Neural cell (in vitro differentiated cells): Measurements from ENCODE around the gene DAAM2. TPM values are rescaled to one million over a fixed set of nuclear protein-coding genes. Genes with fewer than 3 reads are reported as not detected.

Source experiments
- H2AFZ ChIP-seq: fragments of 200-600, 300-800 bp; sonication (generic), shearing (Covaris generic); 2 replicates; pipeline ENCODE4 v1.6.0; 2014; ENCODE audit warnings: low read depth, mild to moderate bottlenecking, antibody characterized with exemption, low read length, moderate library complexity
- H3F3A ChIP-seq: fragments of 200-600 bp; shearing (Covaris generic); 2 replicates; pipeline ENCODE4 v1.6.1; 2016; ENCODE audit warnings: mild to moderate bottlenecking, moderate library complexity, mixed read lengths, antibody characterized with exemption, low read length; ENCODE audit not compliant: insufficient read depth, poor library complexity, severe bottlenecking
- H3K27ac ChIP-seq: fragments of 200-600, 300-800 bp; sonication (generic), shearing (Covaris generic); 2 replicates; pipeline ENCODE4 v1.5.1; 2014; ENCODE audit warnings: mild to moderate bottlenecking, low read length, moderate library complexity
- H3K27me3 ChIP-seq: fragments of 300-800, 200-600 bp; sonication (generic), shearing (Covaris generic); 2 replicates; pipeline ENCODE4 v1.6.0; 2014; ENCODE audit warnings: mild to moderate bottlenecking, low read depth, low read length, moderate library complexity; ENCODE audit not compliant: insufficient read depth
- H3K36me3 ChIP-seq: fragments of 300-800, 200-600 bp; sonication (generic), shearing (Covaris generic); 2 replicates; pipeline ENCODE4 v1.5.1; 2014; ENCODE audit warnings: mild to moderate bottlenecking, antibody characterized with exemption, low read length, moderate library complexity; ENCODE audit not compliant: insufficient read depth
- H3K4me2 ChIP-seq: fragments of 300-800, 200-600 bp; sonication (generic), shearing (Covaris generic); 2 replicates; pipeline ENCODE4 v1.6.0; 2014; ENCODE audit warnings: mild to moderate bottlenecking, low read length
- H3K4me3 ChIP-seq: fragments of 300-800, 200-600 bp; sonication (generic), shearing (Covaris generic); 2 replicates; pipeline ENCODE4 v1.5.1; 2014; ENCODE audit warnings: mild to moderate bottlenecking, low read length, moderate library complexity
- H3K79me2 ChIP-seq: fragments of 200-600 bp; shearing (Covaris generic); replicated peaks from 2 replicates; pipeline ENCODE4 v1.6.0; 2014; ENCODE audit warnings: mild to moderate bottlenecking, low read length, moderate library complexity; ENCODE audit not compliant: insufficient read depth
- H3K9ac ChIP-seq: fragments of 300-800, 200-600 bp; sonication (generic), shearing (Covaris generic); 2 replicates; pipeline ENCODE4 v1.6.1; 2016; ENCODE audit warnings: mild to moderate bottlenecking, low read length, mixed read lengths
- H3K9me2 ChIP-seq: fragments of 200-600 bp; shearing (Covaris generic); 2 replicates; pipeline ENCODE4 v1.6.1; 2016; ENCODE audit warnings: mild to moderate bottlenecking, low read length, mixed read lengths; ENCODE audit not compliant: insufficient read depth
- H3K9me3 ChIP-seq: fragments of 200-600, 300-800 bp; sonication (generic), shearing (Covaris generic); 2 replicates; pipeline ENCODE4 v1.6.1; 2016; ENCODE audit warnings: mild to moderate bottlenecking, mixed run types, low read length, moderate library complexity, mixed read lengths
- H4K20me1 ChIP-seq: fragments of 200-600 bp; shearing (Covaris generic); 2 replicates; pipeline ENCODE4 v1.6.1; 2016; ENCODE audit warnings: mild to moderate bottlenecking, mixed run types; ENCODE audit not compliant: insufficient read depth
- EP300 ChIP-seq: fragments of 450-650 bp; conservative IDR thresholded peaks from 2 replicates; pipeline ENCODE4 v1.6.1; 2014; ENCODE audit warnings: antibody characterized with exemption, mild to moderate bottlenecking, moderate library complexity; ENCODE audit not compliant: poor library complexity, severe bottlenecking
- EZH2 ChIP-seq: fragments of 200-600, 300-800 bp; shearing (Covaris generic), sonication (generic); IDR thresholded peaks from 2 replicates; pipeline ENCODE4 v1.6.1; 2014; ENCODE audit warnings: antibody characterized with exemption, low read length, borderline replicate concordance, mild to moderate bottlenecking; ENCODE audit not compliant: insufficient read depth, poor library complexity, severe bottlenecking
- MXI1 ChIP-seq: fragments of 450-650 bp; conservative IDR thresholded peaks from 2 replicates; pipeline ENCODE4 v1.6.1; 2014; ENCODE audit warnings: antibody characterized with exemption, mild to moderate bottlenecking; ENCODE audit not compliant: poor library complexity, severe bottlenecking
- POLR2AphosphoS5 ChIP-seq: IDR thresholded peaks from 2 replicates; pipeline ENCODE4 v1.6.1; 2012
- RAD21 ChIP-seq: fragments of 450-650 bp; conservative IDR thresholded peaks from 2 replicates; pipeline ENCODE4 v1.6.1; 2014; ENCODE audit warnings: antibody characterized with exemption, mild to moderate bottlenecking, moderate library complexity
- SMC3 ChIP-seq: fragments of 450-650 bp; conservative IDR thresholded peaks from 2 replicates; pipeline ENCODE4 v1.6.1; 2014; ENCODE audit warnings: antibody characterized with exemption, mild to moderate bottlenecking, moderate library complexity; ENCODE audit not compliant: poor library complexity
- TAF1 ChIP-seq: IDR thresholded peaks from 2 replicates; pipeline ENCODE4 v1.6.1; 2012; ENCODE audit warnings: low read depth
- polyA plus RNA-seq: library from polyadenylated mRNA; depleted of rRNA; stranded (reverse); fragments of >200 nt; gene quantifications from 2 replicates; pipeline ENCODE4 v1.2.3, GENCODE V29; 2014
- TF ChIP-seq, protein P1 (sequence below): fragments of 450-650 bp; IDR thresholded peaks from 2 replicates; pipeline ENCODE4 v1.5.1; 2014; ENCODE audit warnings: antibody characterized with exemption, mild to moderate bottlenecking, moderate library complexity; ENCODE audit not compliant: poor library complexity, severe bottlenecking
- TF ChIP-seq, protein P2 (sequence below): IDR thresholded peaks from 2 replicates; pipeline ENCODE4 v1.6.1; 2012; ENCODE audit warnings: borderline replicate concordance

Gene DAAM2
- polyA plus RNA-seq, 1 donor from 2014 or later, result 1.2 TPM

GRCh38 chr6:39881851-39882530 lies 89.8 kb downstream of the DAAM2 start:
- H3K9me2 ChIP-seq, result no peaks in the 10 kb centered on the region
- TF ChIP-seq, protein P1, sequence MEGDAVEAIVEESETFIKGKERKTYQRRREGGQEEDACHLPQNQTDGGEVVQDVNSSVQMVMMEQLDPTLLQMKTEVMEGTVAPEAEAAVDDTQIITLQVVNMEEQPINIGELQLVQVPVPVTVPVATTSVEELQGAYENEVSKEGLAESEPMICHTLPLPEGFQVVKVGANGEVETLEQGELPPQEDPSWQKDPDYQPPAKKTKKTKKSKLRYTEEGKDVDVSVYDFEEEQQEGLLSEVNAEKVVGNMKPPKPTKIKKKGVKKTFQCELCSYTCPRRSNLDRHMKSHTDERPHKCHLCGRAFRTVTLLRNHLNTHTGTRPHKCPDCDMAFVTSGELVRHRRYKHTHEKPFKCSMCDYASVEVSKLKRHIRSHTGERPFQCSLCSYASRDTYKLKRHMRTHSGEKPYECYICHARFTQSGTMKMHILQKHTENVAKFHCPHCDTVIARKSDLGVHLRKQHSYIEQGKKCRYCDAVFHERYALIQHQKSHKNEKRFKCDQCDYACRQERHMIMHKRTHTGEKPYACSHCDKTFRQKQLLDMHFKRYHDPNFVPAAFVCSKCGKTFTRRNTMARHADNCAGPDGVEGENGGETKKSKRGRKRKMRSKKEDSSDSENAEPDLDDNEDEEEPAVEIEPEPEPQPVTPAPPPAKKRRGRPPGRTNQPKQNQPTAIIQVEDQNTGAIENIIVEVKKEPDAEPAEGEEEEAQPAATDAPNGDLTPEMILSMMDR, result no peak
- TF ChIP-seq, protein P2, sequence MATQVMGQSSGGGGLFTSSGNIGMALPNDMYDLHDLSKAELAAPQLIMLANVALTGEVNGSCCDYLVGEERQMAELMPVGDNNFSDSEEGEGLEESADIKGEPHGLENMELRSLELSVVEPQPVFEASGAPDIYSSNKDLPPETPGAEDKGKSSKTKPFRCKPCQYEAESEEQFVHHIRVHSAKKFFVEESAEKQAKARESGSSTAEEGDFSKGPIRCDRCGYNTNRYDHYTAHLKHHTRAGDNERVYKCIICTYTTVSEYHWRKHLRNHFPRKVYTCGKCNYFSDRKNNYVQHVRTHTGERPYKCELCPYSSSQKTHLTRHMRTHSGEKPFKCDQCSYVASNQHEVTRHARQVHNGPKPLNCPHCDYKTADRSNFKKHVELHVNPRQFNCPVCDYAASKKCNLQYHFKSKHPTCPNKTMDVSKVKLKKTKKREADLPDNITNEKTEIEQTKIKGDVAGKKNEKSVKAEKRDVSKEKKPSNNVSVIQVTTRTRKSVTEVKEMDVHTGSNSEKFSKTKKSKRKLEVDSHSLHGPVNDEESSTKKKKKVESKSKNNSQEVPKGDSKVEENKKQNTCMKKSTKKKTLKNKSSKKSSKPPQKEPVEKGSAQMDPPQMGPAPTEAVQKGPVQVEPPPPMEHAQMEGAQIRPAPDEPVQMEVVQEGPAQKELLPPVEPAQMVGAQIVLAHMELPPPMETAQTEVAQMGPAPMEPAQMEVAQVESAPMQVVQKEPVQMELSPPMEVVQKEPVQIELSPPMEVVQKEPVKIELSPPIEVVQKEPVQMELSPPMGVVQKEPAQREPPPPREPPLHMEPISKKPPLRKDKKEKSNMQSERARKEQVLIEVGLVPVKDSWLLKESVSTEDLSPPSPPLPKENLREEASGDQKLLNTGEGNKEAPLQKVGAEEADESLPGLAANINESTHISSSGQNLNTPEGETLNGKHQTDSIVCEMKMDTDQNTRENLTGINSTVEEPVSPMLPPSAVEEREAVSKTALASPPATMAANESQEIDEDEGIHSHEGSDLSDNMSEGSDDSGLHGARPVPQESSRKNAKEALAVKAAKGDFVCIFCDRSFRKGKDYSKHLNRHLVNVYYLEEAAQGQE, result no peak
- TF ChIP-seq MXI1 (no peak), EP300 (no peak), RAD21 (no peak), TAF1 (no peak), EZH2 (no peak), SMC3 (no peak), POLR2AphosphoS5 (no peak)
- no peaks in the 10 kb centered on the region for H3F3A ChIP-seq
- no peak overlapping the region for H2AFZ ChIP-seq
- no peak overlapping the region for H3K27ac ChIP-seq
- H4K20me1 ChIP-seq, result no peaks in the 10 kb centered on the region
- no peaks in the 10 kb centered on the region for H3K36me3 ChIP-seq
- H3K79me2 ChIP-seq, result no peaks in the 10 kb centered on the region
- no peaks in the 10 kb centered on the region for H3K27me3 ChIP-seq
- H3K4me2 ChIP-seq, result no peak overlapping the region
- H3K9ac ChIP-seq, result no peak overlapping the region
- H3K9me3 ChIP-seq, result no peaks in the 10 kb centered on the region
- no peak overlapping the region for H3K4me3 ChIP-seq

DNA sequence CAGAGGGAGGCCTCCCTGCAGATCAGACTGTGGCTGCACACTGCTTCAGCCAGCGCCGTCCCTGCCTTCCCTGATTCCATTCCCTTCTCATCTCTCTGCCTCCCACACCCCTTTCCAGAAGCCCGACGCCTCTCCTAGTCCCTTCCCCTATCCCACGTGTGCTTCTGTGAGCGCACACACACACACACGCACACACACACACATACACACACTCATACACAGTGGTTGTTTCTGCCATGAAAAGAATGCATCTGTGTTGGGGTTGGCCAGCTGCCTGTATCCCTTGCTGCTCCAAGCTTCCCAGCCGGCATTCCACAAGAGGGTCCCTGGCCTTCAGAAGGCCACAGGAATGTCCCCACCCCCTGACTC lies 90.3 kb downstream of the DAAM2 start:
- H3K9me3 ChIP-seq, result no peaks in the 10 kb centered on the region

More for the DNA sequence above, 90.3 kb downstream of the DAAM2 start:
- no peak overlapping the region for H3K4me2 ChIP-seq
- no peak overlapping the region for H2AFZ ChIP-seq
- no peaks in the 10 kb centered on the region for H3K27me3 ChIP-seq
- no peaks in the 10 kb centered on the region for H3K9me2 ChIP-seq
- H3K4me3 ChIP-seq, result no peak overlapping the region
- H3K36me3 ChIP-seq, result no peaks in the 10 kb centered on the region
- TF ChIP-seq EP300 (no peak), TAF1 (no peak), SMC3 (no peak), POLR2AphosphoS5 (no peak)
- TF ChIP-seq, protein P1, result no peak
- TF ChIP-seq, protein P2, result no peak
- H3K79me2 ChIP-seq, result no peaks in the 10 kb centered on the region
- no peaks in the 10 kb centered on the region for H3F3A ChIP-seq
- no peaks in the 10 kb centered on the region for H4K20me1 ChIP-seq
- no peak overlapping the region for H3K27ac ChIP-seq
- H3K9ac ChIP-seq, result no peak overlapping the region
